Omental fat pad (tissue), 4 donors: ENCODE measurements around the gene RPUSD3. TPM values are rescaled to one million over a fixed set of nuclear protein-coding genes. Genes with fewer than 3 reads are reported as not detected.

Experiments used
- ATAC-seq: fragments of 150-250 bp; one replicate; pipeline ENCODE4 v1.9.1; 2016; ENCODE audit warnings: mild to moderate bottlenecking, moderate library complexity; ENCODE audit not compliant: low FRiP score
- DNase-seq: peaks from one replicate; pipeline ENCODE4 v3.0.0-alpha.2; 2019; ENCODE audit warnings: low spot score
- total RNA-seq, 4 donors: library from RNA; depleted of rRNA; stranded (reverse); fragments of >200 nt; gene quantifications; one replicate each; pipeline ENCODE4 v1.1.0, GENCODE V29; 2016
- TF ChIP-seq, protein P1 (sequence below), 3 donors: fragments of 450-650 bp; IDR thresholded peaks; one replicate each; pipeline ENCODE4 v1.5.1; 2016 to 2017; ENCODE audit warnings: antibody characterized with exemption in 3 of 3, mild to moderate bottlenecking in 3 of 3, moderate library complexity in 2 of 3

RPUSD3 gene
- total RNA-seq, 4 donors from 2014 or later = 18.4 to 44.9 (median 35.4) TPM

- DNase-seq = no peak
- ATAC-seq = no peak
- TF ChIP-seq, protein P1, sequence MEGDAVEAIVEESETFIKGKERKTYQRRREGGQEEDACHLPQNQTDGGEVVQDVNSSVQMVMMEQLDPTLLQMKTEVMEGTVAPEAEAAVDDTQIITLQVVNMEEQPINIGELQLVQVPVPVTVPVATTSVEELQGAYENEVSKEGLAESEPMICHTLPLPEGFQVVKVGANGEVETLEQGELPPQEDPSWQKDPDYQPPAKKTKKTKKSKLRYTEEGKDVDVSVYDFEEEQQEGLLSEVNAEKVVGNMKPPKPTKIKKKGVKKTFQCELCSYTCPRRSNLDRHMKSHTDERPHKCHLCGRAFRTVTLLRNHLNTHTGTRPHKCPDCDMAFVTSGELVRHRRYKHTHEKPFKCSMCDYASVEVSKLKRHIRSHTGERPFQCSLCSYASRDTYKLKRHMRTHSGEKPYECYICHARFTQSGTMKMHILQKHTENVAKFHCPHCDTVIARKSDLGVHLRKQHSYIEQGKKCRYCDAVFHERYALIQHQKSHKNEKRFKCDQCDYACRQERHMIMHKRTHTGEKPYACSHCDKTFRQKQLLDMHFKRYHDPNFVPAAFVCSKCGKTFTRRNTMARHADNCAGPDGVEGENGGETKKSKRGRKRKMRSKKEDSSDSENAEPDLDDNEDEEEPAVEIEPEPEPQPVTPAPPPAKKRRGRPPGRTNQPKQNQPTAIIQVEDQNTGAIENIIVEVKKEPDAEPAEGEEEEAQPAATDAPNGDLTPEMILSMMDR (IDR thresholded peaks at IDR 0.05) = no peak
Measured at GRCh38 chr3:9826815-9827573, 16.8 kb downstream of the RPUSD3 start.

DNA sequence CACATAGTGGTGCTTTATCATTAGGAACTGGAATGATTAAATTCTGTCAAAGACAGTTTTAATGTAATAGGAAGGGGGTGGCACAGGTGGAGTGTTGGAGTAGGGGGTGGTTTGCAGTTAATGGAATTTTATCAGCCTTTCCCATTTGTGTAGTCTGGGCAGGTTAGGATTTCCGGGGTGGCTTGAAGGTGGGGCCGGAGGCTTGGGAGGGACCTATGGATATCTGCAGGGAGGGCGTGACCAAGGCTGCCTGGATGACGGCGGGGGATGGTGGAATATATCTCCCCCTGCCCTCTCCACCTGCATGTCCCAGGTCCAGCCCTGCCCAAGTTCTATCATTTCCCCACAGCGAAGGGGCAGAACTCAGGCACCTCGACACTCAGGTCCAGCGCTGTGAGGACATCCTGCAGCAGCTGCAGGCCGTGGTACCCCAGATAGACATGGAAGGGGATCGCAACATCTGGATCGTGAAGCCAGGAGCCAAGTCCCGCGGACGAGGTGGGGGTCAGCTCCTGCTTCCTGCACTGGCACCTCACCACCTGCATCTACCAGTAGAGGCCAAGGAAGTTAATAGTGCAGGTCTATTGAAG is 18.3 kb downstream of the RPUSD3 start:
- TF ChIP-seq, protein P1 (IDR thresholded peaks at IDR 0.05) = no peak
- no peak for ATAC-seq
- no peak for DNase-seq

GRCh38 chr3:9820946-9821345 is 22.9 kb downstream of the RPUSD3 start:
- no peak for ATAC-seq
- no peak for DNase-seq
- TF ChIP-seq, protein P1 (IDR thresholded peaks at IDR 0.05) = no peak

DNA sequence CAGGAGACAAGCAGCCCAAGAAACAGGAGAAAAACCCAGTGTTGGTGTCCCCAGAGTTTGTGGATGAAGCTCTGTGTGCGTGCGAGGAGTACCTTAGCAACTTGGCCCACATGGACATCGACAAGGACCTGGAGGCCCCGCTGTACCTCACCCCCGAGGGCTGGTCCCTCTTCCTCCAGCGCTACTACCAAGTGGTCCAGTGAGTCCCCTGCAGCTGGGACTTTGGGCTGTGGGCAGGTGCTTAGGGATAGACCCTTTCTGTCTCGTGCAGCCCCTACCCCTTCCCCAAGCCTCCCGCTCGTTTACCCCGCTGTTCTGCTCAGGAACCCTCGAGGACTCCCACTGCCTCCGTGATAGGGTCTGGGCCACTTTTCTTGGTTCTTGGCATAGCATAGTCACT is 23.3 kb downstream of the RPUSD3 start:
- TF ChIP-seq, protein P1 (IDR thresholded peaks at IDR 0.05) = no peak
- ATAC-seq = no peak
- no peak for DNase-seq

- DNase-seq (no peak), ATAC-seq (no peak)
Measured at GRCh38 chr3:9818666-9819335, 25.0 kb downstream of the RPUSD3 start.

GRCh38 chr3:9817436-9817835 is 26.4 kb downstream of the RPUSD3 start:
- no peak for DNase-seq
- ATAC-seq = no peak
- TF ChIP-seq, protein P1 (IDR thresholded peaks at IDR 0.05) = no peak

More at GRCh38 chr3:9818666-9819335, 25.0 kb downstream of the RPUSD3 start:
- TF ChIP-seq, protein P1 (IDR thresholded peaks at IDR 0.05) = no peak
